ENCODE data around the gene CTBP2. TPM values are rescaled to one million over a fixed set of nuclear protein-coding genes. Genes with fewer than 3 reads are reported as not detected.

Gene CTBP2
- total and polyA plus RNA-seq, 4 donors: 19.2 to 80.6 (median 63.2) TPM

DNA sequence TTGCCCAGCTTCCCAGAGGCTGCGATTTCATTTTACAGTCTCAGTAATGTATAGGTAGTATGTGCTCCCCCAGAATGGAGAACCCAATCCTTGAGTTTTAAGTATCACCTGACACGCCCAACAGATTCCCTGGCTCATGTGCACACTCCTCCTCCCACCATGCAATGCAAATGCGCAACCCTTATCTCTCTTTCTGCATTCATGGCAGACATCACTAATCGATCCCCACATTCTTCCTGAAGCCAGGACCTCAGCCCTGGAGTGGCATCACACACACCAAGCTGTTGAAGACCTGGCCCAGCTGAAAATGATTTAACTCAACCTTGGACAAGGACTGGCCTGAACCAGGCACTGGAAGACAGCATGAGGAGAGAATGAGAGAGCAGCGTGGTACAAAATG lies 150.0 kb downstream of the CTBP2 start:
- Histone ChIP-seq H3K4me3 (no peak overlapping the region), H3K27me3 (ENCODE audit: control insufficient read depth in 3 of 3, insufficient read depth in 3 of 3, low read length in 2 of 3) (no peaks in the 10 kb centered on the region), H3K4me1 (ENCODE audit: control insufficient read depth in 5 of 5, insufficient read depth in 5 of 5, low read length in 5 of 5) (peaks cover 0 to 27% (median 18%) of the 10 kb centered on the region in 5 donors), H3K9me3 (ENCODE audit: control insufficient read depth in 4 of 4, insufficient read depth in 3 of 4, low read length in 3 of 4) (no peaks in the 10 kb centered on the region), H3K27ac (ENCODE audit: low read depth in 1 of 2, low read length in 1 of 2) (no peak overlapping the region), H3K36me3 (ENCODE audit: control insufficient read depth in 4 of 4, insufficient read depth in 4 of 4, low read length in 4 of 4) (peaks cover 0 to 15% (median 6%) of the 10 kb centered on the region in 4 donors), H3K9ac (ENCODE audit: insufficient read depth in 1 of 2, low read length in 2 of 2) (no peak overlapping the region)
- TF ChIP-seq, protein P1, sequence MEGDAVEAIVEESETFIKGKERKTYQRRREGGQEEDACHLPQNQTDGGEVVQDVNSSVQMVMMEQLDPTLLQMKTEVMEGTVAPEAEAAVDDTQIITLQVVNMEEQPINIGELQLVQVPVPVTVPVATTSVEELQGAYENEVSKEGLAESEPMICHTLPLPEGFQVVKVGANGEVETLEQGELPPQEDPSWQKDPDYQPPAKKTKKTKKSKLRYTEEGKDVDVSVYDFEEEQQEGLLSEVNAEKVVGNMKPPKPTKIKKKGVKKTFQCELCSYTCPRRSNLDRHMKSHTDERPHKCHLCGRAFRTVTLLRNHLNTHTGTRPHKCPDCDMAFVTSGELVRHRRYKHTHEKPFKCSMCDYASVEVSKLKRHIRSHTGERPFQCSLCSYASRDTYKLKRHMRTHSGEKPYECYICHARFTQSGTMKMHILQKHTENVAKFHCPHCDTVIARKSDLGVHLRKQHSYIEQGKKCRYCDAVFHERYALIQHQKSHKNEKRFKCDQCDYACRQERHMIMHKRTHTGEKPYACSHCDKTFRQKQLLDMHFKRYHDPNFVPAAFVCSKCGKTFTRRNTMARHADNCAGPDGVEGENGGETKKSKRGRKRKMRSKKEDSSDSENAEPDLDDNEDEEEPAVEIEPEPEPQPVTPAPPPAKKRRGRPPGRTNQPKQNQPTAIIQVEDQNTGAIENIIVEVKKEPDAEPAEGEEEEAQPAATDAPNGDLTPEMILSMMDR (IDR thresholded peaks at IDR 0.05; ENCODE audit: control extremely low read depth, extremely low read depth): no peak
- no peak for ATAC-seq (ENCODE audit: insufficient read depth, low FRiP score)
- DNase-seq: no peak
- 93 to 94% methylated on average over 5 of the region's 5 CpGs for WGBS, 2 donors

DNA sequence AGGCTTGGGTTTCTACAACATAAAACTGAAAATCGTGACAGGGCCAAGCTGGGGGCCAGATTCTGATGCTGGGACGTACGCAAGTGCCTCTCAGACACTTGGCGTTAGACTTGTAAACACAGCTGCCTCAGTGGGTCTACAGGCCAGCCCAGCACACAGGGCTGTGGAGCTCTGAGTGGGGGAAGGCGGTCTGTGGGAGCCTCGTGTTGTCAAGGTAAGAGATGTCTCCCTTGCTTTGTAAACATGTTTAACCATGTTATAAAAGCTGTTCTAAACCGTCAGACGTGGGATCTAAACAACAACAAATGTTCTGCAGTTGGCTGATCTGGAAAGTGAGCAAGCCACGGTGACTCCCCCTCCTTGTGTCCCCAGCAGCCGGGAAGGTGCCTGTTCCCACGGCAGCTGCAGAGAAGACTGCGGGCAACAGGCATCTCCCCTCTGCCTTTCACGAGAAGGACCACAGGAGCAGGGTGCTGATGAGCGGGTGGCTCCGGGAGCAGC lies 150.7 kb downstream of the CTBP2 start:
- TF ChIP-seq, protein P1 (IDR thresholded peaks at IDR 0.05; ENCODE audit: control extremely low read depth, extremely low read depth): no peak
- peak overlapping the region in 1 of 2 donors; percentile 28 for H3K9ac ChIP-seq (ENCODE audit: insufficient read depth in 1 of 2, low read length in 2 of 2)
- 85 to 91% methylated on average over 15 of the region's 15 CpGs for WGBS, 2 donors
- DNase-seq (peak in 1 of 3 donors; percentile 39), ATAC-seq (ENCODE audit: insufficient read depth, low FRiP score) (no peak)
- peaks cover 0 to 22% (median 12%) of the 10 kb centered on the region in 5 donors for H3K4me1 ChIP-seq (ENCODE audit: control insufficient read depth in 5 of 5, insufficient read depth in 5 of 5, low read length in 5 of 5)
- peaks cover 0 to 15% (median 7%) of the 10 kb centered on the region in 4 donors for H3K36me3 ChIP-seq (ENCODE audit: control insufficient read depth in 4 of 4, insufficient read depth in 4 of 4, low read length in 4 of 4)
- no peaks in the 10 kb centered on the region for H3K9me3 ChIP-seq (ENCODE audit: control insufficient read depth in 4 of 4, insufficient read depth in 3 of 4, low read length in 3 of 4)
- no peaks in the 10 kb centered on the region for H3K27me3 ChIP-seq (ENCODE audit: control insufficient read depth in 3 of 3, insufficient read depth in 3 of 3, low read length in 2 of 3)
- no peak overlapping the region for H3K27ac ChIP-seq (ENCODE audit: low read depth in 1 of 2, low read length in 1 of 2)
- H3K4me3 ChIP-seq: no peak overlapping the region

DNA sequence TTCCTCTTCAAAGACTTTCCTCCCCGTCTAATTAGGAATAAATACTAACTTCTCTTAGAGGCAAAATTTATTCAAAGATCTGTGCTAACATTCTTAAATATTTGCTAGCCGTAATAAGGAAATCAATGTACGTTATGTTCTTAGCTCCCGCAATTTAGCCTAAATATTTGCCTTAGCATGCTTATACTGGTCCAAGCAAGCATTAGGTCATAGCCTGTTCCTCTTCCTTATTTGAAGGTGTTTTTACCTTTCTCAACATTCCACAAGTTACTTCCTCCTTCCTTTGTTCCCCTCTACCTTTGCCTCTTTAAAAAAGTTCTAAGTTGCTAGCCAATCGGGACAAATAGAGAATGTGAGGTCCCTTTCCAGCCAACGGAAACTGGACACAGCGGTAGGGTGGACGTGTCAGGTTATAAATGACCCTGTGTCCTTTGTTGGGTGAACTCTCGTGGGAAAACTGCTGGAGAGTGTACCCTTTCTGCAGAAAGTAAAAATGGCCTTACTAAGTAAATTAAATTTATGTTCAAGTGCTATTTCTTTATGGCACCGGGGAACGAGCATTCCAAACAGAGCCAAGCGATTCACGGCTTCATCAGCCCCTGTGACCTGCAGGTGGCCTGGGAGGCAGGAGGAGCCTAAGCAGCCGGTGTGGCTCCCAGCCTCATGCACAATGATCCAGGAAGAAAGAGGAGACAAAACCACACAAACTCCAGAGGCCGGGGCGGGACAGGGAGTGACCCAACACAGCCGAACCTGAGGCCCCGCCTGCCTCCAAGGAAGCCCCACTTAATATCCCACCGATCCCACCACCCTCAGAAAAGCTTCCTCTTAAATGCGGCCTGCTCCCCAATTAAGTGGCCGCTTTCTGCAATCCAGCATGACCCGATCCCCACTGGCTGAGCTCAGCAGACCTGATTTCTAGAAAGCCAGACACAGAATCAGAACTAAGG lies 151.4 kb downstream of the CTBP2 start:
- 83 to 85% methylated on average over 22 of the region's 22 CpGs for WGBS, 2 donors
- Histone ChIP-seq H3K27me3 (ENCODE audit: control insufficient read depth in 3 of 3, insufficient read depth in 3 of 3, low read length in 2 of 3) (no peaks in the 10 kb centered on the region), H3K9ac (ENCODE audit: insufficient read depth in 1 of 2, low read length in 2 of 2) (peak overlapping the region in 1 of 2 donors; percentile 28), H3K9me3 (ENCODE audit: control insufficient read depth in 4 of 4, insufficient read depth in 3 of 4, low read length in 3 of 4) (no peaks in the 10 kb centered on the region), H3K36me3 (ENCODE audit: control insufficient read depth in 4 of 4, insufficient read depth in 4 of 4, low read length in 4 of 4) (peaks cover 0 to 15% (median 9%) of the 10 kb centered on the region in 4 donors), H3K4me1 (ENCODE audit: control insufficient read depth in 5 of 5, insufficient read depth in 5 of 5, low read length in 5 of 5) (peaks cover 0 to 15% (median 9%) of the 10 kb centered on the region in 5 donors), H3K4me3 (no peak overlapping the region), H3K27ac (ENCODE audit: low read depth in 1 of 2, low read length in 1 of 2) (no peak overlapping the region)
- TF ChIP-seq, protein P1 (IDR thresholded peaks at IDR 0.05; ENCODE audit: control extremely low read depth, extremely low read depth): no peak
- ATAC-seq (ENCODE audit: insufficient read depth, low FRiP score) (no peak), DNase-seq (no peak)
